Chondrocyte (in vitro differentiated cells): ENCODE measurements around the gene SPATA33. TPM values are rescaled to one million over a fixed set of nuclear protein-coding genes. Genes with fewer than 3 reads are reported as not detected.
"Not testable (repeated sequence)": the region's sequence is repeated elsewhere in the genome, so short reads cannot be mapped to it uniquely, and the experiment has no call there.

Source experiments
- DNase-seq: peaks from one replicate; pipeline ENCODE4 v3.0.0; 2021; ENCODE audit warnings: mixed read lengths, low spot score
- H3K27ac Mint-ChIP-seq: one replicate; pipeline ENCODE4 v1.8.0; 2021; ENCODE audit warnings: mild to moderate bottlenecking, moderate library complexity, mixed read lengths; ENCODE audit not compliant: unreplicated experiment
- H3K27me3 Mint-ChIP-seq: 2 replicates; pipeline ENCODE4 v1.8.0; 2021; ENCODE audit warnings: low read depth, mixed read lengths
- H3K36me3 Mint-ChIP-seq: 2 replicates; pipeline ENCODE4 v1.8.0; 2021; ENCODE audit warnings: low read depth, mixed read lengths
- H3K4me1 Mint-ChIP-seq: 2 replicates; pipeline ENCODE4 v1.8.0; 2021; ENCODE audit warnings: low read depth, mild to moderate bottlenecking, mixed read lengths
- H3K4me3 Mint-ChIP-seq: one replicate; pipeline ENCODE4 v1.8.0; 2021; ENCODE audit warnings: mild to moderate bottlenecking, moderate library complexity, mixed read lengths; ENCODE audit not compliant: unreplicated experiment
- H3K9me3 Mint-ChIP-seq: 2 replicates; pipeline ENCODE4 v1.8.0; 2021; ENCODE audit warnings: low read depth, mixed read lengths
- CTCF ChIP-seq: fragments of 200-600 bp; sonication (generic); IDR thresholded peaks from 2 replicates; pipeline ENCODE4 v1.5.0; 2021; ENCODE audit warnings: antibody characterized with exemption, mild to moderate bottlenecking, moderate library complexity
- total RNA-seq: library from RNA; stranded (reverse); gene quantifications from 3 replicates; pipeline ENCODE4 v1.2.1, GENCODE V29; 2021

SPATA33 gene
- total RNA-seq, 1 donor from 2014 or later: 8.8 TPM

- DNase-seq: peak; percentile 55
- H3K9me3 Mint-ChIP-seq, H3K4me1 Mint-ChIP-seq, H3K27ac Mint-ChIP-seq, H3K36me3 Mint-ChIP-seq, H3K27me3 Mint-ChIP-seq, H3K4me3 Mint-ChIP-seq: not testable (repeated sequence)
- TF ChIP-seq CTCF: peak; percentile 72
Measured at GRCh38 chr16:89667000-89667399, 9.4 kb downstream of the SPATA33 start.

- Mint-ChIP-seq H3K27me3 (no peaks in the 10 kb centered on the region), H3K4me1 (peaks cover 5% of the 10 kb centered on the region), H3K27ac (no peak overlapping the region), H3K9me3 (no peaks in the 10 kb centered on the region), H3K36me3 (peaks cover 5% of the 10 kb centered on the region), H3K4me3 (no peak overlapping the region)
- peak; percentile 37 for DNase-seq
- no peak for TF ChIP-seq CTCF
Measured at GRCh38 chr16:89667633-89668032, 10.0 kb downstream of the SPATA33 start.

- no peak for TF ChIP-seq CTCF
- H3K36me3 Mint-ChIP-seq: peaks cover 3% of the 10 kb centered on the region
Measured at GRCh38 chr16:89668790-89669158, 11.1 kb downstream of the SPATA33 start.

GRCh38 chr16:89669755-89670154, 12.1 kb downstream of the SPATA33 start:
- Mint-ChIP-seq H3K4me1 (peaks cover 5% of the 10 kb centered on the region), H3K36me3 (no peaks in the 10 kb centered on the region), H3K27me3 (no peaks in the 10 kb centered on the region), H3K27ac (no peak overlapping the region), H3K4me3 (no peak overlapping the region), H3K9me3 (no peaks in the 10 kb centered on the region)
- DNase-seq: peak; percentile 64
- no peak for TF ChIP-seq CTCF

More at GRCh38 chr16:89668790-89669158, 11.1 kb downstream of the SPATA33 start:
- Mint-ChIP-seq H3K27me3 (no peaks in the 10 kb centered on the region), H3K9me3 (no peaks in the 10 kb centered on the region), H3K27ac (no peak overlapping the region), H3K4me1 (peaks cover 5% of the 10 kb centered on the region), H3K4me3 (no peak overlapping the region)
- DNase-seq: peak; percentile 33

GRCh38 chr16:89670496-89671431, 13.1 kb downstream of the SPATA33 start:
- Mint-ChIP-seq H3K27me3 (no peaks in the 10 kb centered on the region), H3K27ac (no peak overlapping the region), H3K4me3 (no peak overlapping the region), H3K36me3 (no peaks in the 10 kb centered on the region), H3K9me3 (no peaks in the 10 kb centered on the region), H3K4me1 (peaks cover 5% of the 10 kb centered on the region)
- DNase-seq: peak; percentile 35
- TF ChIP-seq CTCF: no peak

- H3K4me3 Mint-ChIP-seq, H3K27me3 Mint-ChIP-seq, H3K9me3 Mint-ChIP-seq, DNase-seq, H3K4me1 Mint-ChIP-seq, H3K36me3 Mint-ChIP-seq, H3K27ac Mint-ChIP-seq: not testable (repeated sequence)
Measured at GRCh38 chr16:89671565-89671964, 13.9 kb downstream of the SPATA33 start.
